Activated CD4-positive, alpha-beta T cell treated with anti-CD3 and anti-CD28 coated beads, Interleukin-2, amount 50 U/mL, for 4 hours (primary cell): ENCODE data around the gene SRD5A1.
"Not testable (repeated sequence)": the region's sequence is repeated elsewhere in the genome, so short reads cannot be mapped to it uniquely, and the experiment has no call there.

ENCODE experiments used
- DNase-seq, 2 experiments: peaks; one replicate each; pipeline ENCODE4 v3.0.0-alpha.2; 2020

The SRD5A1 gene

GRCh38 chr5:6645571-6646362 is 12.5 kb downstream of the SRD5A1 start:
- not testable (repeated sequence) for DNase-seq

- no peak for DNase-seq
Measured at GRCh38 chr5:6649186-6649585, 15.9 kb downstream of the SRD5A1 start.

DNA sequence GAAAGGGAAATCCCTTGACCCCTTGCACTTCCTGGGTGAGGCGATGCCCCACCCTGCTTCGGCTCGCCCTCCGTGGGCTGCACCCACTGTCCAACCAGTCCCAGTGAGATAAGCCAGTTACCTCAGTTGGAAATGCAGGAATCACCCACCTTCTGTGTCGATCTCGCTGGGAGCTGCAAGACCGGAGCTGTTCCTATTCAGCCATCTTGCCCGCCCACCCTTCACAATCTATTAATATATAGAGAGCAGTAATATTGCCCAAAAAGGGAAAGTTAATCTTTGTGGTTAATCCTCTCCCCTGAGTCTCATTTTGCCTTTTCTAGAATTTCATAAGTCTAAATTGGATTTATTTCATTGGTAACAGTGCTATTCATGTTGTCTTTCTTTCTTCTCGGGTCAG is 16.4 kb downstream of the SRD5A1 start:
- no peak for DNase-seq

- DNase-seq, result no peak
Measured at GRCh38 chr5:6652025-6652424, 18.8 kb downstream of the SRD5A1 start.

DNA sequence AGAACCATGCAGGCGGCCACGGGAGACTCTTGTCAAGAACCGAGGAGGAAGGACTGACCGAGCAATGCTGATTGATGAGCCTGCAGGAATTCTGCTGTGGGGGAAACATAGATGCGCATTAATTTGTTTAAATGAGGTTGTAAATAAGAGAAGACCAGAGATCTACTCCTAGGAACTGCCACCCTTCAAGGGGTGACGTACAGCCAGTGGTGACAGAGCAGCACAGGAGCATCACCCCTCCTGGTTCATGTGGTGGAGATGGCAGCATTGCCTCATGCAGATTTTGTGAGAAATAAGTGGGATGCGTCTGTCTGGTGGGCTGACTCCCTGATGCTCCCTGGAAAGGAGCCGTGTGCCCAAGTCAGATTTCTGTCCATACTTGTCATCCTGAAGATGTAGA is 22.2 kb downstream of the SRD5A1 start:
- DNase-seq, result no peak

- no peak for DNase-seq
Measured at GRCh38 chr5:6656680-6657079, 23.4 kb downstream of the SRD5A1 start.

GRCh38 chr5:6659941-6660684 is 26.9 kb downstream of the SRD5A1 start:
- DNase-seq, result no peak

GRCh38 chr5:6660688-6661087 is 27.4 kb downstream of the SRD5A1 start:
- DNase-seq, result no peak

DNA sequence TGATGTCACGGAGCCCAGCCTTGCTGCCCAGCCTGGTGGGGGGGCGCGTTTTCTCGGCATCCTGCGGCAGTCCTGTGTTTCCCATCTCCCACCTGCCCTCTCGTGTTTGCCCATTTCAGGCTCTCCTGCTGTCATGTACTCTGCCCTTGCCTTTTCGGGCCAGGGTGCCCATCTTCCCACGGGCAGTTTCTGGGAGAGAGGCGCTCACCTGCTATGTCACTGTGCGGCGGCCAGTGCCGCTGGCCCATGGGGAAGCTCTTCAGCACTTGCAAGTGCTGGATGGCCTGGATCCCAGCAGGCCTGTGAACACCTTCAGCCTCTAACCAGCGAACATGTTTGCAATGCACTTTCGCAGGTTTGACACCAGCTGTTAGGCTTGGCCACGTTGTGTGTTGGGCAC is 33.5 kb downstream of the SRD5A1 start:
- DNase-seq, result no peak

DNA sequence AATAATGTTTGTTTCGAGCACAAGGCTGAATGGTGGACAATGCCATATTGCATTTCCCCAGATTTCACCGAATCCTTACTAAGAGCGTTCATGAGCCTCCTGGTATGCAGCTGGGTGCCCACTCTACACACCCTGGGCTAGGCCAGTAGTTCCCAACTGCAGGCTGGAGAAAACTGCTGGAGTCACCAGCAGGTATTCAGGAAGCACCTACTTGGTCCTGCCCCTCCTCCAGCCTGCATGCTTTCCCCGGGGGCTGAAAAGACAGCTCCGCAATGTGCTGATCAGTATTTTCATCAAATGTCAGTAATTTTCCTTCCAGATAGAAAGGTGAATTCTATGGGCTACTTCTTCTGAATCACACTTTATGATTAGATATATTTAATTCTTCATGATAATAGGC is 34.4 kb downstream of the SRD5A1 start:
- no peak for DNase-seq

DNA sequence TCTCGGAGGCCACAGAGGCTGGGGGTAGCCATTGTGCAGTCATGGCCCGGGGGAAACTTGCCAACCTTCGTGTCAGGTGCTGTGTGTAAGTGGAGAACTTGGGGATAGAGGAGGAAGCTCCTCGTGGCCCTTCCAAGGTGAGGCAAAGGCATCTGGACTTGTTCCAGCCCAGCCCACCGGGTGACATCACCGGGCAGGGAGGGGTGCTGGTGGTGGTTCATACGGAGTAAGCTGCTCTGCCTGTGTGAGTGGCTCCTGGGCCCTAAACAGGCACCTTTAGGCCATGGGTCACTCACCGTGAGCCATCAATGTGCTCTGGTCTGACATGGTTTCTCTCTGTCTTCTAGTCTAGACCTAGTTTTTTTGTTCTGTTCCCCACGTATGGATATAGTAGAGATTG is 35.5 kb downstream of the SRD5A1 start:
- DNase-seq, result not testable (repeated sequence)

DNA sequence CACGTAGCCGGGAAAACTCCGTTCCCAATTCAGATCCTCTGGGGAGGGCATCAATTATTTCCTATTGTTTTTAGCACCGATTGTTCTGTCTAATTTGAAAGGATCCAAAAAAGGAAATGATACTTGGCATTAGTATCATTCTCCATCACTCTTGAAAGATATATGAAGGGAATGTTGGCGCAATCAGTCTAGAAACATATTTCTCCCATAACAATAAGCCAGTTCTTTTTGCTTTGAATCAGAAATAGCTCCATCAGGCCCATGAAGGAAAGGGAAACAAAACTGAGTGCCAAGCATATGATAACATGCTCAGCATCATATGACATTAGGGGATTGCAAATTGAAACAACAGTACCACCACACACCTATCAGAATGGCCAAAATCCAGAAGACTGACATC is 39.8 kb downstream of the SRD5A1 start:
- DNase-seq, result no peak

DNA sequence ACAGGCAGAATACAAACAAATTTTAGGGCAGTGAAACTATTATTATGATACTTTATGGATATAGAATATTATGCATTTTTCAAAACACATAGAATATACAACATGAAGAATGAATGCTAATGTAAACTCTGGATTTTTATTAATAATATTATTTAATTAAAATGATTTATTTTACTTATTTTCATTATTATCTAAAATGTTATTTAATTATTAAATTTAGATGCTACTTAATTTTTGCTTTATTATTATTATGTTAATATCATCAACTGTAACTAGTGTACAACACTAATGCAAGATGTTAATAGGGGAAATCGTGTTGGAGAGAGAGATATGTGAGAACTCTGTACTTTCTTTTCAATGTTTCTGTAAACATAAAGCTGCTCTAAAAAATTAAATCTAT is 40.7 kb downstream of the SRD5A1 start:
- no peak for DNase-seq

DNA sequence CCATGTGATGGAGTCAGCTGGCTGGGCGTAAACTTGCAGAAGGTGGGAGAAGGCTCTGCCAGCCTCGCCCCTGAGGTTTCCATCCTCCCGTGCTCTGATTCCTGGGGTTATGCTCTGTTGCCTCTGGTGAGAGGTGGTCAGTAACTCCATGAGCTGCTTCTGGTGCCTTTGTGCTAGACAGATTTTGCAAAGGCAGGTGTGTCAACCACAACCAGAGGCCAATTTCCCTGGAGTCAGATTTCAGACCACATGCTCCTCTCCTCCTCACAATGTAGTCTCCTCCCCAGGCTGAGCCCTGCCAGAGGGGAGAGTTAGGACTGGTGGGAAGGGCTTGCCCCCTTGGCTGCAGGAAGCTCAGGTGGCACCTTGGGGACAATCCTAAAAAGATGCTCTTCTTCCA is 41.2 kb downstream of the SRD5A1 start:
- no peak for DNase-seq

GRCh38 chr5:6674886-6675285 is 41.6 kb downstream of the SRD5A1 start:
- DNase-seq, result no peak

DNA sequence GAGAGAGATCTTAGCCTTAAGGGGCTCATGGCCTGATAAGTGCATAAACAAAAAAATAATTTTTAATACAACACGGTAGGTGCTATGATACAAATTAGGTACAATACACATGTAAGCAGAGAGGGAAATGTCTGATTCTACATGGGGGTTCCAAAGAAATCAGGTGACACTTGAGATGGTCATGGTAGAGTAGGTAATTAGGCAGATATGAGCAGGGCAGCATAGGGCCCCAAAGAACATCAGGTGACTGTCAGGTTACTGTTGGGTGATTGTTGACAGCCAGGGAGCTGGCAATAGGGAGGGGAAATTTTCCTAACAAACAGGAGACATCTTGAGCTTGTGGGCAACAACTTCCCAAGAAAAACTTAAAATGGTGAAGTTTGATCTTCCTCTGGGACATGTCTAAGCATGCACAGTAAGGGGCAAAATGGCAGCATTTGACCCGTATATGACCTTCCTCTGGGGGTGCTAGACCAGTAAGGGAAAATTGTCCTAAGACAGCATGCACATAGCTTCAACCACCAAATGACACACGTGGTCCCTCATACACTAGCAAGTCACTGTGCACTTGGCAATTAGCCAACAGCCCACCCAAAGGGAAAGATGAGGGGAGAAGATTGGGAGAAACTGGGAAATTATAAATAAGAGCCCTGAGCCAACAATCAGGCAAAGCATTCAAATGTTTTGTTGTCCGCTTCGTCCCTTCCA is 42.7 kb downstream of the SRD5A1 start:
- DNase-seq, result no peak

- no peak for DNase-seq
Measured at GRCh38 chr5:6676702-6677101, 43.5 kb downstream of the SRD5A1 start.

DNA sequence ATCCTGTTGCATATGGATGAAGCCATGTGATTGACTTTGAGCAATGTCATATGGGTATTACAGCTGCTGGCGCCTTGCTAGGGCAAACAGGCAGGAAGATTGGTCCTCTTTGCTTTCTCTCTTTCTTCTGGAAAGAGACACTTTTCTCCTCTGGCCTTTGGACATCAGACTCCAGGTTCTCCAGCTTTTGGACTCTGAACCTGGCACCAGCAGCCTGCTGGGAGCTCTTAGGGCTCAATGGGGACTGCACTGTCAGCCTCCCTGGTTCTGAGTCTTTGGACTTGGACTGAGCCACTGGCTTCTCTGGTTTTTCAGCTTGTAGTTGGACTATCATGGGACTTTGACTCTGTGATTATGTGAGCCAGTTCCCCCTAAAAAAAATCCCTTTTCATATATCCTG is 45.1 kb downstream of the SRD5A1 start:
- no peak for DNase-seq

GRCh38 chr5:6680922-6681321 is 47.7 kb downstream of the SRD5A1 start:
- no peak for DNase-seq

DNA sequence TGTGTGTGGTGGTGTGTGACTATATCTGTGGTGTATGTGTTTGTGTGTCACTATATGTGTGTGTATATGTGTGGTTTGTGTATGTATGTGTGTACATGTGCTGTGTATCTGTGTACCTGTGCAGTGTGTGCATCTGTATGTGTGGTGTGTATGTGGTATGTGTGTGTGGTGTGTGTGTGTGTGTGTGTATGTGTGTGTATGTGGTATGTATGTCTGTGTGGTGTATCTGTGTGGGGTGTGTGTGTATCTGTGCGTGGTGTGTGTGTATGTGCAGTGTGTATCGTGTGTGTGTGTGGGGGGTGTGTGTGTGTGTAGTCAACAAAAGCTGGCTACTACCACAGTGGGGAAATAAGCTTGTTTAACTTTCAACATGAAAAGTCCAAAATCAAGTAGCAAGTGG is 48.4 kb downstream of the SRD5A1 start:
- no peak for DNase-seq

DNA sequence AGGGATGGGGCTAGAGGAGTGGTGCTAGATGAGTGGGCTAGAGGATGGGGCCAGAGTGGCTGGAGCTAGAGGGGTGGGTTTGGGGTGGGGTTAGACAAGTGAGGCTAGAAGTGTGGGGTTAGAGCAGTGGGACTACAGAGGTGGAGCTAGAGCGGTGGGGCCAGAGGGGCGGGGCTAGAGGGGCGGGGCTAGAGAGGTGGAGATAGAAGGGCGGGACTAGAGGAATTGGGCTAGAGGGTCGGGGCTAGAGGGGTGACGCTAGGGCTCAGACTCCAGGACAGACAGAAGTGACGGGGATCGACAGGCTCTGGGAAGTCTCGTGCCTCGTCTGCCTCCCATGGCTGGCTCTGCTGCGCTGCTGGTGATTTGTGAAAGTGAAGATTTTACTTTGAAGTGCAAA is 49.0 kb downstream of the SRD5A1 start:
- no peak for DNase-seq

GRCh38 chr5:6683241-6683640 is 50.0 kb downstream of the SRD5A1 start:
- no peak for DNase-seq

- no peak for DNase-seq
Measured at GRCh38 chr5:6684075-6684474, 50.8 kb downstream of the SRD5A1 start.

DNA sequence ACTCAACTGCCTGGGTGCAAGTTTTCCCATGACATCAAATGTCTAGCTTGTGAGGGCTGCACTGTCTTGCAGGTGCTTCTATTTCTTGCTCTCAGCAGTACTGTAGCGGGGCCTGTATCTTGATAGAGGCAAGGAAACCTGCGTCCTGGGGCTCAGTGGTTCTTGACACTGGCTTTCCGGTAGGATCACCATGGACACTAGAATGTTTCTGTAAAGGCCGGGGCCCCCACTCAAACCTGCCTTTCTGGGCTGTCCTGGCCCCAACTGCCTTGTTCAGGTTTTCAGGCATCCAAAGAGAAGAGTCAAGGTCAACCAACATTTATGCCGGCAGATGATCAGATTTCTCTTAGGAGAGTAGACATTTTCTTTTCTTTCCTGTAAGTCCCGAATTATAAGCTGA is 53.3 kb downstream of the SRD5A1 start:
- DNase-seq, result no peak
